ENCODE results near the gene ZZZ3.

ZZZ3 gene

GRCh38 chr1:77639056-77639455 lies 43.4 kb downstream of the ZZZ3 start:
- Histone ChIP-seq H3K9me3 (ENCODE audit: insufficient read depth, low read depth, low read length) (no peaks in the 10 kb centered on the region), H3K27me3 (ENCODE audit: insufficient read depth, low read length, poor library complexity, severe bottlenecking) (no peaks in the 10 kb centered on the region), H3K79me2 (ENCODE audit: insufficient read depth, low read length) (peaks cover 36% of the 10 kb centered on the region), H3K36me3 (ENCODE audit: insufficient read depth, low read length) (peaks cover 42% of the 10 kb centered on the region; the same call in 1 of the 2 replicates), H2AFZ (ENCODE audit: low read length) (no peak overlapping the region), H3K4me1 (ENCODE audit: insufficient read depth, low read length, poor library complexity, severe bottlenecking) (no peaks in the 10 kb centered on the region), H3K9me2 (replicated peaks; ENCODE audit: low read depth, low read length) (no peaks in the 10 kb centered on the region), H3K9ac (ENCODE audit: low read depth, low read length, poor library complexity, severe bottlenecking) (no peak overlapping the region), H3K4me3 (ENCODE audit: low read length, poor library complexity, severe bottlenecking) (no peak overlapping the region), H4K20me1 (ENCODE audit: insufficient read depth, low read length, poor library complexity, severe bottlenecking) (peaks cover 27% of the 10 kb centered on the region), H3K4me2 (ENCODE audit: low read depth, low read length, poor library complexity, severe bottlenecking) (no peak overlapping the region), H3F3A (ENCODE audit: low read depth) (0 out of 2 replicates have a peak, but pooled peaks cover 2% of the 10 kb centered on the region)
- TF ChIP-seq EZH2phosphoT487 (IDR thresholded peaks at IDR 0.05; ENCODE audit: borderline replicate concordance), result no peak
- TF ChIP-seq CTCF (conservative IDR thresholded peaks at IDR 0.05; ENCODE audit: low read length), result no peak

GRCh38 chr1:77636864-77637263 lies 45.6 kb downstream of the ZZZ3 start:
- TF ChIP-seq CTCF (conservative IDR thresholded peaks at IDR 0.05; ENCODE audit: low read length) (no peak), EZH2phosphoT487 (IDR thresholded peaks at IDR 0.05; ENCODE audit: borderline replicate concordance) (no peak)
- peaks cover 61% of the 10 kb centered on the region; the same call in 1 of the 2 replicates for H3K36me3 ChIP-seq (ENCODE audit: insufficient read depth, low read length)
- H3K79me2 ChIP-seq (ENCODE audit: insufficient read depth, low read length), result peaks cover 18% of the 10 kb centered on the region
- no peaks in the 10 kb centered on the region for H3K9me2 ChIP-seq (replicated peaks; ENCODE audit: low read depth, low read length)
- H2AFZ ChIP-seq (ENCODE audit: low read length), result no peak overlapping the region
- H3K4me2 ChIP-seq (ENCODE audit: low read depth, low read length, poor library complexity, severe bottlenecking), result no peak overlapping the region
- H3K9ac ChIP-seq (ENCODE audit: low read depth, low read length, poor library complexity, severe bottlenecking), result no peak overlapping the region
- H3K4me3 ChIP-seq (ENCODE audit: low read length, poor library complexity, severe bottlenecking), result no peak overlapping the region
- H3K9me3 ChIP-seq (ENCODE audit: insufficient read depth, low read depth, low read length), result no peaks in the 10 kb centered on the region
- H4K20me1 ChIP-seq (ENCODE audit: insufficient read depth, low read length, poor library complexity, severe bottlenecking), result peaks cover 10% of the 10 kb centered on the region
- H3K27me3 ChIP-seq (ENCODE audit: insufficient read depth, low read length, poor library complexity, severe bottlenecking), result no peaks in the 10 kb centered on the region
- peaks cover 10% of the 10 kb centered on the region for H3K4me1 ChIP-seq (ENCODE audit: insufficient read depth, low read length, poor library complexity, severe bottlenecking)
- H3F3A ChIP-seq (ENCODE audit: low read depth), result 0 out of 2 replicates have a peak, but pooled peaks cover 2% of the 10 kb centered on the region
